ENCODE data around the gene LYRM4.

DNA sequence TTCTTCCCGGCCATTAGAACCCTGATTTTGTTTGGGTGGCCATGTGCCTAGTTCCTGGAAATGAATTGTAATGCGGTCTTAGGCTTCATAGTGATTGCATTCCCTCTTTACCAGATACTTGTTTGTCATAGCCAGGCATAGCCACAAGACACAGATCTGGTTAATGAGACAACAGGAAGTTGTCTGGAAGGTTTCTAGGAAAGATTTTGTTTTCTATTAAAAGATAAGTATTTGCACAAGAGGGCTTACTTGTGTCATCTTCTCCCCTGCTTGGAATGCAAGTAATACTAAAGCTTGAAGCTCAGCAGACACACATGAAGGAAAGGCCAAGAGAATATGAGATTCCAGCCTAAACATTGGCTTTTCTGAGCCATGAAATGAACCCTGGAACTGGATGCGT is 13.5 kb upstream of the LYRM4 start:
- no peak for TF ChIP-seq POLR2A (IDR thresholded peaks at IDR 0.05)
- TF ChIP-seq, protein P1, sequence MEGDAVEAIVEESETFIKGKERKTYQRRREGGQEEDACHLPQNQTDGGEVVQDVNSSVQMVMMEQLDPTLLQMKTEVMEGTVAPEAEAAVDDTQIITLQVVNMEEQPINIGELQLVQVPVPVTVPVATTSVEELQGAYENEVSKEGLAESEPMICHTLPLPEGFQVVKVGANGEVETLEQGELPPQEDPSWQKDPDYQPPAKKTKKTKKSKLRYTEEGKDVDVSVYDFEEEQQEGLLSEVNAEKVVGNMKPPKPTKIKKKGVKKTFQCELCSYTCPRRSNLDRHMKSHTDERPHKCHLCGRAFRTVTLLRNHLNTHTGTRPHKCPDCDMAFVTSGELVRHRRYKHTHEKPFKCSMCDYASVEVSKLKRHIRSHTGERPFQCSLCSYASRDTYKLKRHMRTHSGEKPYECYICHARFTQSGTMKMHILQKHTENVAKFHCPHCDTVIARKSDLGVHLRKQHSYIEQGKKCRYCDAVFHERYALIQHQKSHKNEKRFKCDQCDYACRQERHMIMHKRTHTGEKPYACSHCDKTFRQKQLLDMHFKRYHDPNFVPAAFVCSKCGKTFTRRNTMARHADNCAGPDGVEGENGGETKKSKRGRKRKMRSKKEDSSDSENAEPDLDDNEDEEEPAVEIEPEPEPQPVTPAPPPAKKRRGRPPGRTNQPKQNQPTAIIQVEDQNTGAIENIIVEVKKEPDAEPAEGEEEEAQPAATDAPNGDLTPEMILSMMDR (IDR thresholded peaks at IDR 0.05), result no peak

Measured in right lobe of liver (tissue), 4 donors.